Right renal pelvis (tissue), 4 donors: Measurements from ENCODE around the gene RTF1. TPM values are rescaled to one million over a fixed set of nuclear protein-coding genes. Genes with fewer than 3 reads are reported as not detected.

Experiments
- DNase-seq, 4 donors: peaks; one replicate each; pipeline ENCODE4 v3.0.0-alpha.2; 2013; ENCODE audit warnings: low read depth in 4 of 4, low spot score in 3 of 4, missing footprints in 1 of 4
- polyA plus RNA-seq, 4 donors: library from polyadenylated mRNA; unstranded; fragments of 120-200 nt; gene quantifications; one replicate each; pipeline ENCODE4 v1.2.1, GENCODE V29; 2013; ENCODE audit not compliant: insufficient read length in 4 of 4

The RTF1 gene
- polyA plus RNA-seq, 4 donors: 70.6 to 80.7 (median 76.5) TPM

GRCh38 chr15:41502795-41503668 lies 86.1 kb downstream of the RTF1 start:
- DNase-seq: no peak

GRCh38 chr15:41503669-41504010 lies 86.7 kb downstream of the RTF1 start:
- no peak for DNase-seq

DNA sequence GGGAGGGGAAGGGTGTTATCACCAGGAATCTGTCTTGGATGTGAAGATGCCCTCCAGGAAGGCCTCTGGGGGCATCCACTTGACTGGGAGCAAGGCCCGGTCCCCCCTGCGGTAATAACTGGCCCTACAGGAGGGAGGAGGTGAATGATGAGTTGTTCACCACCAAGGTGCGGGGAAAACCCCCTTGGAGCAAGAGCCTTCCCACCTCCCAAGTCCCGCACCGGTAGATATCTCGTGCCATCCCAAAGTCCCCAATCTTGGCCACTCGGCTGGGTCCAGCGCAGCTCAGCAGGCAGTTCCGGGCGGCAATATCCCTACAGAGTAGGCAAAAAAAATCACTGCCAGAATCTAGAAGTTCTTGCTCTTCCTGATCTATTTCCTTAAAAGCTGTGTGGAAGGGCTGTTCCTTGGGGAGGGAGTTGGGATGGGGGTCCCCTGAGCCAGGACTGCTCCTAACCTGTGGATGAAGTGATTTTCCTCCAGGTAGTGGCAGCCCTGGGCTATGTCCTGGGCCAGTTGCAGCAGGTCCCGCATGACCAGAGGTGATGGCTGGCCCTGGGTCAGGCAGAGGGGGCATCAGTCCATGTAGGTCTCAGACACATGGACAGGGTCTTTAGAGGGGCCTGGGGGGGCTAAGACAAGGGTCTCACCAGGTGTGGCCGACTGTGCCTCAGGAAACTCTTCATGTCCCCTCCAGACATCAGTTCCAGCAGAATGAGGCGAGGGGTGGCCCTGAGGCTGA lies 88.0 kb downstream of the RTF1 start:
- no peak for DNase-seq

- DNase-seq: no peak
Measured at GRCh38 chr15:41505776-41506175, 88.9 kb downstream of the RTF1 start.

GRCh38 chr15:41506796-41507341 lies 90.0 kb downstream of the RTF1 start:
- DNase-seq: no peak

- no peak for DNase-seq
Measured at GRCh38 chr15:41507820-41508290, 91.0 kb downstream of the RTF1 start.

GRCh38 chr15:41510728-41511127 lies 93.8 kb downstream of the RTF1 start:
- DNase-seq: no peak

GRCh38 chr15:41511331-41511898 lies 94.5 kb downstream of the RTF1 start:
- no peak for DNase-seq

- DNase-seq: no peak
Measured at GRCh38 chr15:41511899-41512369, 95.0 kb downstream of the RTF1 start.

GRCh38 chr15:41512512-41512939 lies 95.6 kb downstream of the RTF1 start:
- no peak for DNase-seq

DNA sequence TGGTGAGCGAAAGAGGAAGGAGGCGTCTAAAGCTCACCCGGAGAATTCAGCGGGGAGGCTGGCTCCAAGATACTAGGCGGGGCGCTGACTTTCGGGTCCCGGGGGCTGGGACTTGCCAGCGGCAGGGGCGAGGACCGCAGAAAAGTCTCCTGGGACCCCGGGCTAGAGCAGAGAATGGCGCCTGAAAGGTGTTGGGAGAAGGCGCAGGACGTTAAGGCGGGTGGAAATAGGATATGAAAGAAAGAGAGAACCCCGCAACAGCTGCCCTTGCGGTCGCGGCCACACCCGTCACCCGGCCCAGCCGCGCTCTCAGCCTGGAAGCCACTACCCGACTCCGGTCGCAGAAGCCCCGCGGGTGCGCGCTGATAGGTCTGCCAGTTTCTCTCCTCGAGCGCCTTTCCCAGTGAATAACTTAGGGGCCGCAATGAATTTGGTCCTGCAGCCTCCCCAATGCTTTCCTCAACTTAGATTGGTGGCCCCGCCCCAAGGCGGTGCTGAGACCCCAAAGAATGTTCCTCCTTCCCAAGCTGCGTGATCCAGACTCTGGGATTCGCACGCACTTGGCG lies 96.1 kb downstream of the RTF1 start:
- peak in 1 of 4 donors; percentile 15 for DNase-seq

GRCh38 chr15:41513506-41514227 lies 96.8 kb downstream of the RTF1 start, which contains the start of gene LTK:
LTK (minus strand) TSS chr15:41513827; CDS start chr15:41513709, 118 bp downstream.
- peak in 1 of 4 donors; percentile 16 for DNase-seq

GRCh38 chr15:41517895-41518449 lies 101.1 kb downstream of the RTF1 start:
- no peak for DNase-seq

DNA sequence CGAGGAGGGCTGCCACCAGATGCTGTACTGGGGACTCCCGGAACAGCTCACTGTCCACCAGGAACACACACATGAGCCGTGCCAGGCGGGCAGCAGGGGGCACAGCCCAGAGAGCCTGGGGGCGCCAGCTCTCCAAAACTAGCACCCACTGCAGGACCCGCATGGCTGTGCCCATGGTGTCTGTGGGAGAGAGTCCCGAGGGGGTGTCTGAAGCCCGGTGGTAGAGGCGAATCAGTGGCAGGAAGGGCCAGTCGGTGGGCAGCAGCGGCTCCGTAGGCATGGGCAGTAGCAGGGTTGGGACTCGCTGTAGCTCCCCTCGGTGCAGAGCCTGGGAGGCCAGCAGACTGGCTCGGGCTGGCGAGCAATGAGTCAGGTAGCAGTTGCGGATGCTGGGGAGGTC lies 103.7 kb downstream of the RTF1 start:
- DNase-seq: no peak

GRCh38 chr15:41521614-41522013 lies 104.7 kb downstream of the RTF1 start:
- no peak for DNase-seq

GRCh38 chr15:41523097-41523496 lies 106.2 kb downstream of the RTF1 start:
- no peak for DNase-seq

- no peak for DNase-seq
Measured at GRCh38 chr15:41530363-41530956, 113.6 kb downstream of the RTF1 start.
